Measurements from ENCODE around the gene GPR75. TPM values are rescaled to one million over a fixed set of nuclear protein-coding genes. Genes with fewer than 3 reads are reported as not detected.
"Not testable (repeated sequence)": the region's sequence is repeated elsewhere in the genome, so short reads cannot be mapped to it uniquely, and the experiment has no call there.

The GPR75 gene
- total RNA-seq, 1 experiment from 2014 or later, result 1.5 TPM

GRCh38 chr2:53841651-53842050, 18.1 kb downstream of the GPR75 start:
- H3K4me3 ChIP-seq; H3K27me3 ChIP-seq (replicated peaks); DNase-seq (ENCODE audit: low read depth in 1 of 2, low spot score in 2 of 2); H3K9me3 ChIP-seq (replicated peaks); H3K4me1 ChIP-seq (replicated peaks); H3K36me3 ChIP-seq; H3K27ac ChIP-seq: not testable (repeated sequence)

GRCh38 chr2:53840580-53840979, 19.2 kb downstream of the GPR75 start:
- Histone ChIP-seq H3K4me1 (replicated peaks) (no peaks in the 10 kb centered on the region; the same call in 1 of the 2 replicates), H3K27me3 (replicated peaks) (no peaks in the 10 kb centered on the region)

DNA sequence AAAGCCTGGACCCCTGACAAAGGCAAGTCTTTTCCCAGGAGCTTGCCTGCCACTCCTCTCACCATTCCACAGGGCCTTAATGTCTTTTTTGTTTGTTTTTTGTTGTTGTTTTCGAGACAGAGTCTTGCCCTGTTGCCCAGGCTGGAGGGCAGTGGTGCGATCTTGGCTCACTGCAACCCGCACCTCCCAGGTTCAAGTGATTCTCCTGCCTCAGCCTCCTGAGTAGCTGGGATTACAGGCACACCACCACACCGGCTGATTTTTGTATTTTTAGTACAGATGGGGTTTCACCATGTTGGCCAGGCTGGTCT, 29.8 kb downstream of the GPR75 start:
- H3K27ac ChIP-seq; H3K36me3 ChIP-seq; H3K4me3 ChIP-seq; H3K4me1 ChIP-seq (replicated peaks); H3K9me3 ChIP-seq (replicated peaks); DNase-seq (ENCODE audit: low read depth in 1 of 2, low spot score in 2 of 2); H3K27me3 ChIP-seq (replicated peaks): not testable (repeated sequence)

More at GRCh38 chr2:53840580-53840979, 19.2 kb downstream of the GPR75 start:
- no peaks in the 10 kb centered on the region for H3K36me3 ChIP-seq
- H3K4me3 ChIP-seq, result no peak overlapping the region
- H3K9me3 ChIP-seq (replicated peaks), result no peaks in the 10 kb centered on the region
- no peak for DNase-seq (ENCODE audit: low read depth in 1 of 2, low spot score in 2 of 2)
- no peak overlapping the region for H3K27ac ChIP-seq

DNA sequence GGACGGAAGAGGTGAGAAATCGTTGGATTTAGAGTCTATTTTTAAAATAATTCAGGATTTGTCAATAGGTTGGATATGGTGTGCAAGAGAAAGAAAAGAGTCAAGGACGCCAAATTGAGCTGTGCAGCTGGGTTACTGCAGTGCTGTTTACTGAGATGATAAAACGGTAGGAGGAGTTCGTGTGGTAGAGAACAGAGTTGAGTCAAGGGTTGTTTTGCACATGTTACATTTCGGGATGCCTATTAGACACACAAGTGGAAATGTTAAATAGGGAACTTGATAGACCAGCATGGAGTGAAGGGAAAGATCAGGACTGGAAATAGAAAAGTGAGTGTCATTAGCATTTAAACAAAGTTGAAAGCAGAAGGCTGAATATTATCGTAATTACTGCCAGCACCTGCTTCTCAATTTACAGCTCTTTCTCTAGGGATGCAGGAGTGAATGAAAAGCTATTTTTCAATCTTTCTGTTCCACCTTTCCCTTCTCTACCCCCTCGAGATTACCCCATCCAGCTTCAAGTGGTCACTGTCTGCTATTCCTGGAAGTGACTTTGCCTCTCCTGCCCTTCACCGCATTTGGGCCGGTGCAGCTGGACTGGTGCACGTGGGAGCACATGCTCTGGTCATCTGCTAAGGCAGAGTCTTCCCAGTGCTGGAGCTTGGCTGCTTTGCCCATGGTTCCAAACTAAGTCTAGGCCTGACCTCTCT, 30.3 kb downstream of the GPR75 start:
- Histone ChIP-seq H3K36me3 (no peaks in the 10 kb centered on the region), H3K4me1 (replicated peaks) (no peaks in the 10 kb centered on the region), H3K27ac (no peak overlapping the region), H3K27me3 (replicated peaks) (no peaks in the 10 kb centered on the region), H3K4me3 (no peak overlapping the region), H3K9me3 (replicated peaks) (0 out of 2 replicates have a peak, but pooled peaks cover 2% of the 10 kb centered on the region)
- DNase-seq (ENCODE audit: low read depth in 1 of 2, low spot score in 2 of 2), result no peak

DNA sequence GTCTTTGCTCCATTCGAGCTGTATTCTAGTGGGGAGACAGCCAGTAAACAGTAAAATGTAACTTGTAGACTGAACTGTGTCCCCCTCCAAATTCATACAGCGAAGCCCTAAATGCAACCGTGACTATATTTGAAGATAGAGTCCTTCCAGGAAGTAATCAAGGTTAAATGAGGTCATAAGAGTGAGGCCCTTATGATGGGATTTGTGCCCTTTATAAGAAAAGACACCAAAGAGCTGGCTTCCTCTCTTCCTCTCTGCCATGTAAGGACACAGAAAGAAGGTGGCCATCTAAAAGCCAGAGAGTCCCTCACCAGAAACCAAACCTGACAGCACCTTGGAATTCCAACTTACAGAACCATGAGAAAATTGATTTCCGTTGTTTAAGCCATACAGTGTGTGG, 31.4 kb downstream of the GPR75 start:
- no peak overlapping the region for H3K27ac ChIP-seq
- H3K9me3 ChIP-seq (replicated peaks), result 0 out of 2 replicates have a peak, but pooled peaks cover 2% of the 10 kb centered on the region
- H3K4me3 ChIP-seq, result no peak overlapping the region
- H3K27me3 ChIP-seq (replicated peaks), result no peaks in the 10 kb centered on the region
- no peaks in the 10 kb centered on the region for H3K4me1 ChIP-seq (replicated peaks)
- H3K36me3 ChIP-seq, result no peaks in the 10 kb centered on the region
- DNase-seq (ENCODE audit: low read depth in 1 of 2, low spot score in 2 of 2), result no peak

GRCh38 chr2:53827398-53828175, 32.2 kb downstream of the GPR75 start:
- no peak overlapping the region for H3K27ac ChIP-seq
- 0 out of 2 replicates have a peak, but pooled peaks cover 2% of the 10 kb centered on the region for H3K9me3 ChIP-seq (replicated peaks)
- no peaks in the 10 kb centered on the region for H3K36me3 ChIP-seq
- H3K4me1 ChIP-seq (replicated peaks), result no peaks in the 10 kb centered on the region
- no peaks in the 10 kb centered on the region for H3K27me3 ChIP-seq (replicated peaks)
- H3K4me3 ChIP-seq, result no peak overlapping the region
- no peak for DNase-seq (ENCODE audit: low read depth in 1 of 2, low spot score in 2 of 2)

GRCh38 chr2:53826587-53827397, 33.0 kb downstream of the GPR75 start:
- 0 out of 2 replicates have a peak, but pooled peaks cover 2% of the 10 kb centered on the region for H3K9me3 ChIP-seq (replicated peaks)
- no peak overlapping the region for H3K27ac ChIP-seq
- no peaks in the 10 kb centered on the region for H3K27me3 ChIP-seq (replicated peaks)
- no peaks in the 10 kb centered on the region for H3K4me1 ChIP-seq (replicated peaks)
- no peak for DNase-seq (ENCODE audit: low read depth in 1 of 2, low spot score in 2 of 2)
- H3K4me3 ChIP-seq, result no peak overlapping the region
- H3K36me3 ChIP-seq, result no peaks in the 10 kb centered on the region

GRCh38 chr2:53826030-53826410, 33.7 kb downstream of the GPR75 start:
- 0 out of 2 replicates have a peak, but pooled peaks cover 2% of the 10 kb centered on the region for H3K9me3 ChIP-seq (replicated peaks)
- H3K36me3 ChIP-seq, result no peaks in the 10 kb centered on the region
- no peak overlapping the region for H3K4me3 ChIP-seq
- DNase-seq (ENCODE audit: low read depth in 1 of 2, low spot score in 2 of 2), result no peak
- no peaks in the 10 kb centered on the region for H3K27me3 ChIP-seq (replicated peaks)
- H3K27ac ChIP-seq, result no peak overlapping the region
- no peaks in the 10 kb centered on the region for H3K4me1 ChIP-seq (replicated peaks)

DNA sequence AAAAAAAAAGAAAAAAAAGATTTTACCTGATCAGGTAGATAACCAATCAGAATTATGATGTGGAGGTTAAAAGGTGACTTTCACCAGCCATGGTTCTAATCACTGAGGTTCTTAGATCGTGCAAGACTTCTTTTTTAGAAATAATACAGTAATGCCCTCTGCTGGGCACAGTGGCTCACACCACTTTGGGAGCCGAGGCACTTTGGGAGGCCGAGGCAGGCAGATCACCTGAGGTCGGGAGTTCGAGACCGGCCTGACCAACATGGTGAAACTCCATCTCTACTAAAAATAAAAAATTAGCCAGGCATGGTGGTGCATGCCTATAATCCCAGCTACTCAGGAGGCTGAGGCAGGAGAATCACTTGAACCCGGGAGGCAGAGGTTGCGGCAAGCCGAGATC, 36.1 kb downstream of the GPR75 start:
- not testable (repeated sequence) for H3K27ac ChIP-seq; H3K27me3 ChIP-seq (replicated peaks); H3K4me3 ChIP-seq; DNase-seq (ENCODE audit: low read depth in 1 of 2, low spot score in 2 of 2); H3K9me3 ChIP-seq (replicated peaks); H3K4me1 ChIP-seq (replicated peaks)
- peaks cover 12% of the 10 kb centered on the region for H3K36me3 ChIP-seq

GRCh38 chr2:53821810-53822209, 38.0 kb downstream of the GPR75 start:
- Histone ChIP-seq H3K9me3 (replicated peaks) (no peaks in the 10 kb centered on the region), H3K4me3 (no peak overlapping the region), H3K36me3 (peaks cover 17% of the 10 kb centered on the region), H3K27me3 (replicated peaks) (no peaks in the 10 kb centered on the region), H3K4me1 (replicated peaks) (no peaks in the 10 kb centered on the region), H3K27ac (no peak overlapping the region)
- no peak for DNase-seq (ENCODE audit: low read depth in 1 of 2, low spot score in 2 of 2)

DNA sequence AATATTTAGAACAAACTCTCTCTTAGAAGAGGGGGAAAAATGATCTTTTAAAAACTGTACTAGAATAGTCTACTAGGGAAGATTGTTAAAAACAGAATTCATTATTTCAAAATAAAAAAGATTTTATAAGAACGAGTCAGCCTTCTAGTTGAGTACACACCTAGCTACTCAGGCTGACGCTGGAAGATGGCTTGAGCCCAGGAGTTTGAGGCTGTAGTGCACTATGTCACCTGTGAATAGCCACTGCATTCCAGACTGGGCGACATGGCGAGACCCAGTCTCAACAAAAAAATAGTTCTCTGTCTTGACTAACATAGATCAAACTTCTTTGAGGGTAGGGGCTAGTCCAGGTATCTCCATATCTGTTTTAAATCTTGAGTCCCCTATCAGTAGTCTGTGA, 39.1 kb downstream of the GPR75 start:
- Histone ChIP-seq H3K27me3 (replicated peaks) (no peaks in the 10 kb centered on the region), H3K27ac (no peak overlapping the region), H3K4me3 (no peak overlapping the region), H3K4me1 (replicated peaks) (no peaks in the 10 kb centered on the region), H3K9me3 (replicated peaks) (no peaks in the 10 kb centered on the region), H3K36me3 (peaks cover 25% of the 10 kb centered on the region)
- DNase-seq (ENCODE audit: low read depth in 1 of 2, low spot score in 2 of 2), result no peak

DNA sequence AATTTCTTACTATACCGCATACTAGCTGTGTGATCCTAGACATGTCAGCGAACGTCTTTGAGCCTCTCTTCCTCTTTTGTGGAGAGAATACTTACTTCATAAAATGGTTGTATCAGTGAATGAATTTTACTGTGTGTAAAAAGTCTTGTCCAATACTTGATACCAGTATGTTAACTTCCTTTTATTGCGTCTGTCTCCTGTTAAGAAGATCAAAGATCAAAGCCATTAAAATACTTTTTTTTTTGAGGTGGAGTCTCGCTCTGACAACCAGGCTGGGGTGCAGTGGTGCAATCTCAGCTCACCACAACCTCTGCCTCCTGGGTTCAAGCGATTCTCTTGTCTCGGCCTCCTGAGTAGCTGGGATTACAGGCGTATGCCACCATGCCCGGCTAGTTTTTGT, 39.7 kb downstream of the GPR75 start:
- Histone ChIP-seq H3K27ac (no peak overlapping the region), H3K4me1 (replicated peaks) (no peaks in the 10 kb centered on the region), H3K4me3 (no peak overlapping the region), H3K36me3 (peaks cover 32% of the 10 kb centered on the region), H3K27me3 (replicated peaks) (no peaks in the 10 kb centered on the region), H3K9me3 (replicated peaks) (no peaks in the 10 kb centered on the region)
- DNase-seq (ENCODE audit: low read depth in 1 of 2, low spot score in 2 of 2), result no peak

DNA sequence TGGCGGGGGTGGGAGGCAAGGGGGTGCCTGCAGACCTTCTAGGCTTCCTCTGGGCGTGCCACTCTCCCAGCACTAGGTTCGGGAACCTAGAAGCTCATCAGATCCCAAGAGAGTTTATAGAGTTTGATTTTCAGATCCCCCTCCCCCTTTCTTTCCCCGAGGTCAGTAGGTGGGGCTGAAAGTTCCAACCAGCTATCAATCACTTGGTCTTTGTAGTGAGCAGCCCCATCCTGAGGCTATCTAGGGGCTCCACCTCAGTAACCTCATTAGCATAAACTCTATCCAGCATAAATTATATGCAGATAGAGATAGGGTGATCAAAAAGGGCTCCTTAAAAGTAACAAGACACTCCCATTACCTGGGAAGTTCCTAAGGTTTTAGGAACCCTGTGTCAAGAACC, 40.1 kb downstream of the GPR75 start:
- peaks cover 33% of the 10 kb centered on the region for H3K36me3 ChIP-seq
- no peak for DNase-seq (ENCODE audit: low read depth in 1 of 2, low spot score in 2 of 2)
- no peak overlapping the region for H3K27ac ChIP-seq

More for the DNA sequence above, 40.1 kb downstream of the GPR75 start:
- Histone ChIP-seq H3K27me3 (replicated peaks) (no peaks in the 10 kb centered on the region), H3K9me3 (replicated peaks) (no peaks in the 10 kb centered on the region), H3K4me3 (no peak overlapping the region), H3K4me1 (replicated peaks) (no peaks in the 10 kb centered on the region)
